NCI-H1048 (cell line): ENCODE results near the gene CCDC172.
"Not testable (repeated sequence)": the region's sequence is repeated elsewhere in the genome, so short reads cannot be mapped to it uniquely, and the experiment has no call there.

Experiments
- DNase-seq: peaks from one replicate; lab custom pipeline; 2025; lab: John Stamatoyannopoulos, UW

Gene CCDC172

GRCh38 chr10:116336866-116337265 lies 12.6 kb downstream of the CCDC172 start:
- no peak for DNase-seq

- DNase-seq, result no peak
Observed at GRCh38 chr10:116352125-116352524, 27.9 kb downstream of the CCDC172 start.

- DNase-seq, result no peak
Observed at GRCh38 chr10:116353817-116354216, 29.6 kb downstream of the CCDC172 start.

- DNase-seq, result no peak
Observed at GRCh38 chr10:116355341-116355740, 31.1 kb downstream of the CCDC172 start.

- no peak for DNase-seq
Observed at GRCh38 chr10:116356833-116357232, 32.6 kb downstream of the CCDC172 start.

- no peak for DNase-seq
Observed at GRCh38 chr10:116364868-116365267, 40.6 kb downstream of the CCDC172 start.

- no peak for DNase-seq
Observed at GRCh38 chr10:116371737-116372136, 47.5 kb downstream of the CCDC172 start.

- DNase-seq, result no peak
Observed at GRCh38 chr10:116382290-116382689, 58.0 kb downstream of the CCDC172 start.

- no peak for DNase-seq
Observed at GRCh38 chr10:116385311-116385710, 61.1 kb downstream of the CCDC172 start.

- no peak for DNase-seq
Observed at GRCh38 chr10:116385994-116386809, 62.0 kb downstream of the CCDC172 start.

- DNase-seq, result not testable (repeated sequence)
Observed at GRCh38 chr10:116393246-116393831, 69.1 kb downstream of the CCDC172 start.

GRCh38 chr10:116395223-116395985 lies 71.2 kb downstream of the CCDC172 start:
- DNase-seq, result no peak

- no peak for DNase-seq
Observed at GRCh38 chr10:116398224-116398623, 74.0 kb downstream of the CCDC172 start.

GRCh38 chr10:116402858-116403257 lies 78.6 kb downstream of the CCDC172 start:
- no peak for DNase-seq

GRCh38 chr10:116403740-116404250 lies 79.5 kb downstream of the CCDC172 start:
- no peak for DNase-seq

GRCh38 chr10:116408719-116409118 lies 84.5 kb downstream of the CCDC172 start:
- DNase-seq, result no peak

GRCh38 chr10:116410351-116410750 lies 86.1 kb downstream of the CCDC172 start:
- DNase-seq, result no peak

GRCh38 chr10:116417821-116418220 lies 93.6 kb downstream of the CCDC172 start:
- DNase-seq, result no peak

GRCh38 chr10:116418389-116418788 lies 94.1 kb downstream of the CCDC172 start:
- no peak for DNase-seq

- no peak for DNase-seq
Observed at GRCh38 chr10:116421815-116422214, 97.6 kb downstream of the CCDC172 start.

- no peak for DNase-seq
Observed at GRCh38 chr10:116427671-116428070, 103.4 kb downstream of the CCDC172 start, which contains the start of gene PNLIPRP3. PNLIPRP3 (plus strand) TSS chr10:116427847; CDS start chr10:116428013, 166 bp downstream.

- DNase-seq, result no peak
Observed at GRCh38 chr10:116429288-116429977, 105.2 kb downstream of the CCDC172 start.
